H1 (cell line): ENCODE results near the gene TSPOAP1. TPM values are rescaled to one million over a fixed set of nuclear protein-coding genes. Genes with fewer than 3 reads are reported as not detected.

Experiments
- BRCA1 ChIP-seq: IDR thresholded peaks from 2 replicates; pipeline ENCODE4 v1.6.1; 2012; ENCODE audit warnings: low read depth, low read length, improper control_type of control experiment
- CHD1 ChIP-seq: IDR thresholded peaks from 2 replicates; pipeline ENCODE4 v1.6.1; 2012; ENCODE audit warnings: low read depth, low read length, improper control_type of control experiment
- CHD2 ChIP-seq: IDR thresholded peaks from 2 replicates; pipeline ENCODE4 v1.6.1; 2012; ENCODE audit warnings: low read length, improper control_type of control experiment
- CTBP2 ChIP-seq: IDR thresholded peaks from 2 replicates; pipeline ENCODE4 v1.7.0; 2011; ENCODE audit warnings: borderline replicate concordance, mild to moderate bottlenecking, moderate library complexity, mixed read lengths, low read length; ENCODE audit not compliant: insufficient read depth, insufficient read length
- FOSL1 ChIP-seq: IDR thresholded peaks from 2 replicates; pipeline ENCODE4 v1.6.1; 2011; ENCODE audit warnings: mild to moderate bottlenecking, low read depth, low read length, moderate library complexity; ENCODE audit not compliant: insufficient read depth
- GABPA ChIP-seq: IDR thresholded peaks from 2 replicates; pipeline ENCODE4 v1.6.1; 2011; ENCODE audit warnings: mild to moderate bottlenecking, low read length, moderate library complexity, borderline replicate concordance; ENCODE audit not compliant: insufficient read depth
- GTF2F1 ChIP-seq: IDR thresholded peaks from 2 replicates; pipeline ENCODE4 v1.6.1; 2012; ENCODE audit warnings: low read depth, low read length, improper control_type of control experiment, borderline replicate concordance
- HDAC6 ChIP-seq: IDR thresholded peaks from one replicate; pipeline ENCODE4 v1.7.1; 2012; ENCODE audit warnings: low read depth, mild to moderate bottlenecking, inconsistent platforms, low read length, moderate library complexity
- JUN ChIP-seq: IDR thresholded peaks from 2 replicates; pipeline ENCODE4 v1.6.1; 2011; ENCODE audit warnings: low read depth, mild to moderate bottlenecking, improper control_type of control experiment, low read length
- KDM5A ChIP-seq: fragments of 200-600 bp; IDR thresholded peaks from 2 replicates; pipeline ENCODE4 v1.7.1; 2012; ENCODE audit warnings: mild to moderate bottlenecking, low read length, inconsistent platforms, mixed read lengths
- RBBP5 ChIP-seq: IDR thresholded peaks from 2 replicates; pipeline ENCODE4 v1.7.1; 2012; ENCODE audit warnings: low read depth, mild to moderate bottlenecking, inconsistent platforms, low read length, moderate library complexity, borderline replicate concordance
- RFX5 ChIP-seq: IDR thresholded peaks from 2 replicates; pipeline ENCODE4 v1.6.1; 2011; ENCODE audit warnings: low read depth, low read length, improper control_type of control experiment, borderline replicate concordance
- RNF2 ChIP-seq: fragments of 200-900, 300-1000 bp; sonication (generic); IDR thresholded peaks from 2 replicates; pipeline ENCODE4 v1.7.1; 2016; ENCODE audit warnings: borderline replicate concordance, low read depth, mild to moderate bottlenecking, antibody characterized with exemption, low read length; ENCODE audit not compliant: poor library complexity, severe bottlenecking; ENCODE audit errors: missing control alignments
- SIX5 ChIP-seq: IDR thresholded peaks from 2 replicates; pipeline ENCODE4 v1.6.1; 2011; ENCODE audit warnings: mild to moderate bottlenecking, low read depth, low read length
- SP2 ChIP-seq: IDR thresholded peaks from 2 replicates; pipeline ENCODE4 v1.6.1; 2012; ENCODE audit warnings: mild to moderate bottlenecking, low read length, inconsistent platforms
- SUZ12 ChIP-seq: fragments of 200-600 bp; sonication (generic); IDR thresholded peaks from 2 replicates; pipeline ENCODE4 v1.6.1; 2012; ENCODE audit warnings: mild to moderate bottlenecking, inconsistent platforms, low read length, moderate library complexity, mixed read lengths
- USF2 ChIP-seq: IDR thresholded peaks from 2 replicates; pipeline ENCODE4 v1.6.1; 2011; ENCODE audit warnings: low read length, improper control_type of control experiment
- YY1 ChIP-seq: IDR thresholded peaks from 2 replicates; pipeline ENCODE4 v1.6.1; 2011; ENCODE audit warnings: low read depth, mild to moderate bottlenecking, low read length
- polyA plus RNA-seq, 7 experiments: library from polyadenylated mRNA; depleted of rRNA in 3 of 7; stranded (reverse) in 5 of 7; unstranded in 2 of 7; fragments of >200 nt in 5 of 7; fragments of 200-250 nt in 2 of 7; gene quantifications; 1 replicate in 5 of 7; 2 replicates in 1 of 7; 4 replicates in 1 of 7; pipeline versions ENCODE4 v1.2.1 to v1.2.3, GENCODE V29; 2011 to 2013; ENCODE audit warnings: missing spikeins in 2 of 7, mixed read lengths in 2 of 7
- total RNA-seq: library from RNA; stranded (reverse); fragmentation: NEBNext Ultra II Directional; extraction: Animal tissue kit (Norgen Biotek cat#: 25700); gene quantifications from 2 replicates; pipeline ENCODE4 v1.2.1, GENCODE V29; 2021
- TF ChIP-seq, protein P1 (sequence below), 3 experiments: IDR thresholded peaks; 1 replicate in 2 of 3; 2 replicates in 1 of 3; pipeline versions ENCODE4 v1.5.1 to v1.6.1; 2011; ENCODE audit warnings: low read length in 3 of 3, mild to moderate bottlenecking in 3 of 3, inconsistent platforms in 2 of 3, low read depth in 1 of 3, moderate library complexity in 1 of 3; ENCODE audit not compliant: insufficient read depth in 1 of 3; ENCODE audit errors: control extremely low read depth in 1 of 3

Gene TSPOAP1
- total and polyA plus RNA-seq, 2 of the 8 experiments (the other 6 are each of a cell fraction or from before 2014, with no cell fraction given), result 7.6 to 9.2 TPM

DNA sequence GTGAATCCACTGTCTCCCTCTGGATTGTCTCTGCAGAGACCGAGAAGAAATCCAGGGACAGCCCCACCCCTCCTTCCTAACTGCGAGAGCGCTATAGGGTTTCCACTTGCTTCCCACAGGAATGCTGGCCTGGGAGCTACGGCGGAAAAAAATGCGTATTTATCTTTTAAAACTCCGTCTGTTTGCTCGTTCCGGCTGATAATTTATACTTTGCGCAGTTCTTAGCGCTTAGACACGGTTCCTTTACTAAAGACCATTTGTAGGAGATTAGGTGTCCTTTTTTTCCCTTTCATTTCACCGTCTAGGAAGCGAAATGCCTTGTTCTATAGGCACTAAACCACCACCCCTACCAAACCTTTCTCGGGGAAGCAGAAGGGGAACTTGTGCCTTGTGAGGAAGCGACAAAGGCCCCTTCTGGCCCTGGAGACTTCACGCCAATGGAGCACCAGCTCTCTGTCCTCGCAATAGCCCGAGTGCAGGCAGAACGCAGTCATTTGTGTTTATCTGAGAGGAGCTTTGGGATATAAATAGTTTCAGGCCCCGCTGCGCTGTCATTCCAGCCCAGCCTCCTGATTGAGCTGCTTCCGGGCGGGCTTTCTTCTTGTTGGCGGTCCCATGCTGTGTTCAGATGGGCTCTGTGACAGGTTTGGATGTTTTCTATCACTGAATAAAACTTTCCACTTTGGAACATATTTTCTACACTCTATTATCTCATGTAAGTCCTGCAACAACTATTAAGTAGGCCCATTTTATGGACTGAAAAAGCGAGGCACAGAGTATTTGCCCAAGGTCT is 24.2 kb upstream of the TSPOAP1 start (continued):
- no peak for TF ChIP-seq HDAC6
- no peak for TF ChIP-seq CTBP2
- TF ChIP-seq KDM5A, result no peak
- no peak for TF ChIP-seq SUZ12
- TF ChIP-seq USF2, result no peak
- TF ChIP-seq GTF2F1, result no peak
- 0 out of 2 replicates have a peak, but pooled peaks have one; percentile 3 for TF ChIP-seq YY1
- TF ChIP-seq RBBP5, result no peak
- TF ChIP-seq SP2, result no peak
- no peak for TF ChIP-seq BRCA1
- TF ChIP-seq RFX5, result no peak
- TF ChIP-seq CHD1, result no peak
- no peak for TF ChIP-seq CHD2
- TF ChIP-seq JUN, result no peak
- no peak for TF ChIP-seq GABPA
- no peak for TF ChIP-seq RNF2
- TF ChIP-seq SIX5, result no peak
- TF ChIP-seq, protein P1, sequence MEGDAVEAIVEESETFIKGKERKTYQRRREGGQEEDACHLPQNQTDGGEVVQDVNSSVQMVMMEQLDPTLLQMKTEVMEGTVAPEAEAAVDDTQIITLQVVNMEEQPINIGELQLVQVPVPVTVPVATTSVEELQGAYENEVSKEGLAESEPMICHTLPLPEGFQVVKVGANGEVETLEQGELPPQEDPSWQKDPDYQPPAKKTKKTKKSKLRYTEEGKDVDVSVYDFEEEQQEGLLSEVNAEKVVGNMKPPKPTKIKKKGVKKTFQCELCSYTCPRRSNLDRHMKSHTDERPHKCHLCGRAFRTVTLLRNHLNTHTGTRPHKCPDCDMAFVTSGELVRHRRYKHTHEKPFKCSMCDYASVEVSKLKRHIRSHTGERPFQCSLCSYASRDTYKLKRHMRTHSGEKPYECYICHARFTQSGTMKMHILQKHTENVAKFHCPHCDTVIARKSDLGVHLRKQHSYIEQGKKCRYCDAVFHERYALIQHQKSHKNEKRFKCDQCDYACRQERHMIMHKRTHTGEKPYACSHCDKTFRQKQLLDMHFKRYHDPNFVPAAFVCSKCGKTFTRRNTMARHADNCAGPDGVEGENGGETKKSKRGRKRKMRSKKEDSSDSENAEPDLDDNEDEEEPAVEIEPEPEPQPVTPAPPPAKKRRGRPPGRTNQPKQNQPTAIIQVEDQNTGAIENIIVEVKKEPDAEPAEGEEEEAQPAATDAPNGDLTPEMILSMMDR (IDR thresholded peaks at IDR 0.05; ENCODE audit: control extremely low read depth in 1 of 3, insufficient read depth in 1 of 3, low read depth in 1 of 3, low read length in 3 of 3), result no peak
- no peak for TF ChIP-seq FOSL1
